Endothelial cell of umbilical vein (primary cell): ENCODE results near the gene FHIT. TPM values are rescaled to one million over a fixed set of nuclear protein-coding genes. Genes with fewer than 3 reads are reported as not detected.

Source experiments
- BruUV-seq: library from RNA; stranded (reverse); fragments of 400-500 nt; replicated peaks from 2 replicates; lab custom pipeline; 2021; lab: Mats Ljungman, UMichigan
- CTCF ChIA-PET: fragments of 300-600, 350-600 bp; sonication (Branson Sonifier 250); formaldehyde crosslinking; loops from one replicate; lab custom pipeline; 2021; ENCODE audit warnings: antibody characterized with exemption, inconsistent platforms; lab: Charles Lee
- POLR2A ChIA-PET: fragments of 300-600, 350-600 bp; sonication (Branson Sonifier 250); formaldehyde crosslinking; loops from one replicate; lab custom pipeline; 2021; ENCODE audit warnings: antibody characterized with exemption, inconsistent platforms; lab: Charles Lee
- DNase-seq: peaks from one replicate; pipeline ENCODE4 v3.0.0-alpha.2; 2011; ENCODE audit warnings: low read depth, low spot score
- FAIRE-seq: peaks from 2 replicates; lab custom pipeline; 2011; peaks lifted over from hg19 to GRCh38; lab: Jason Lieb, UNC
- H2AFZ ChIP-seq: 2 replicates; pipeline ENCODE4 v1.6.0; 2012; ENCODE audit warnings: low read depth, low read length, control low read depth, inconsistent platforms
- H3K27ac ChIP-seq: 2 replicates; pipeline ENCODE4 v1.5.1; 2011; ENCODE audit warnings: low read depth, mild to moderate bottlenecking, control low read depth, low read length, moderate library complexity; ENCODE audit not compliant: insufficient read depth
- H3K27me3 ChIP-seq, 2 experiments: 2 replicates each; pipeline versions ENCODE4 v1.6.0 to v1.6.1; 2011; ENCODE audit warnings: low read length in 2 of 2, mixed read lengths in 1 of 2; ENCODE audit not compliant: control insufficient read depth in 2 of 2, insufficient read depth in 2 of 2
- H3K36me3 ChIP-seq, 2 experiments: 2 replicates in 1 of 2; 3 replicates in 1 of 2; pipeline ENCODE4 v1.5.1; 2011; ENCODE audit warnings: low read length in 2 of 2, mild to moderate bottlenecking in 1 of 2, moderate library complexity in 1 of 2; ENCODE audit not compliant: control insufficient read depth in 2 of 2, insufficient read depth in 2 of 2; ENCODE audit errors: extremely low read depth in 1 of 2
- H3K4me1 ChIP-seq: 3 replicates; pipeline ENCODE4 v1.5.1; 2011; ENCODE audit warnings: mild to moderate bottlenecking, low read length; ENCODE audit not compliant: control insufficient read depth, insufficient read depth; ENCODE audit errors: extremely low read depth
- H3K4me2 ChIP-seq: 2 replicates; pipeline ENCODE4 v1.6.1; 2011; ENCODE audit warnings: low read length, control low read depth, mixed read lengths; ENCODE audit not compliant: insufficient read depth
- H3K4me3 ChIP-seq, 3 experiments: fragments of 200-600 bp in 1 of 3; sonication (generic), shearing (Covaris generic) in 1 of 3; replicated peaks in 1 of 3; 2 replicates each; pipeline ENCODE4 v1.5.1; 2011 to 2016; ENCODE audit warnings: control low read depth in 3 of 3, low read length in 3 of 3, mild to moderate bottlenecking in 2 of 3, inconsistent platforms in 1 of 3, low read depth in 1 of 3, moderate library complexity in 1 of 3; ENCODE audit not compliant: insufficient read depth in 1 of 3
- H3K79me2 ChIP-seq: 2 replicates; pipeline ENCODE4 v1.6.0; 2012; ENCODE audit warnings: low read length, inconsistent platforms; ENCODE audit not compliant: control insufficient read depth, insufficient read depth
- H3K9ac ChIP-seq: replicated peaks from 2 replicates; pipeline ENCODE3; 2011; ENCODE audit warnings: low read length, control low read depth; ENCODE audit not compliant: insufficient read depth; ENCODE audit errors: extremely low read depth
- H3K9me1 ChIP-seq: replicated peaks from 3 replicates; pipeline ENCODE4 v1.6.0; 2011; ENCODE audit warnings: mild to moderate bottlenecking, low read length; ENCODE audit not compliant: control insufficient read depth, insufficient read depth; ENCODE audit errors: extremely low read depth
- H3K9me3 ChIP-seq: replicated peaks from 2 replicates; pipeline ENCODE4 v1.5.1; 2012; ENCODE audit warnings: low read length, inconsistent platforms; ENCODE audit not compliant: control insufficient read depth, insufficient read depth
- H4K20me1 ChIP-seq: replicated peaks from 2 replicates; pipeline ENCODE3; 2011; ENCODE audit warnings: mild to moderate bottlenecking, low read length; ENCODE audit not compliant: control insufficient read depth, insufficient read depth; ENCODE audit errors: extremely low read depth
- CTCF ChIP-seq, 2 donors: IDR thresholded peaks; 1 replicate in 1 of 2; 2 replicates in 1 of 2; pipeline ENCODE4 v1.5.1; 2011; ENCODE audit warnings: low read length in 2 of 2, mild to moderate bottlenecking in 2 of 2, moderate library complexity in 2 of 2, control low read depth in 1 of 2, inconsistent platforms in 1 of 2, low read depth in 1 of 2; ENCODE audit not compliant: insufficient read depth in 1 of 2; ENCODE audit errors: extremely low read depth in 1 of 2
- EZH2 ChIP-seq: IDR thresholded peaks from 2 replicates; pipeline ENCODE4 v1.6.1; 2012; ENCODE audit warnings: borderline replicate concordance, low read depth, mild to moderate bottlenecking, moderate library complexity, low read length, inconsistent platforms; ENCODE audit not compliant: severe bottlenecking
- FOS ChIP-seq: IDR thresholded peaks from 2 replicates; pipeline ENCODE4 v1.6.1; 2011; ENCODE audit warnings: mild to moderate bottlenecking, low read length, moderate library complexity, borderline replicate concordance; ENCODE audit not compliant: insufficient read depth
- GATA2 ChIP-seq: IDR thresholded peaks from 2 replicates; pipeline ENCODE4 v1.7.0; 2011; ENCODE audit warnings: low read depth, mild to moderate bottlenecking, moderate library complexity, mixed read lengths, low read length; ENCODE audit not compliant: insufficient read length, insufficient read depth
- JUN ChIP-seq: IDR thresholded peaks from 2 replicates; pipeline ENCODE4 v1.6.1; 2011; ENCODE audit warnings: borderline replicate concordance, low read depth; ENCODE audit not compliant: insufficient read length, insufficient read depth
- MYC ChIP-seq: IDR thresholded peaks from one replicate; pipeline ENCODE4 v1.6.1; 2011; ENCODE audit warnings: mild to moderate bottlenecking, low read depth, low read length
- POLR2A ChIP-seq: IDR thresholded peaks from 2 replicates; pipeline ENCODE4 v1.6.1; 2012; ENCODE audit warnings: low read depth, mild to moderate bottlenecking, control low read depth, low read length
- POLR2AphosphoS5 ChIP-seq: IDR thresholded peaks from 2 replicates; pipeline ENCODE4 v1.6.1; 2012; ENCODE audit warnings: low read depth, mild to moderate bottlenecking, control low read depth, low read length, moderate library complexity; ENCODE audit not compliant: insufficient read depth
- dilution Hi-C: fragments of 300-500 bp; cut with MboI; formaldehyde crosslinking; loops from one replicate; pipeline ENCODE4 v1.15.0; 2019; ENCODE audit warnings: low sequenced_read_pairs; ENCODE audit not compliant: extremely low pct_ligation_motif_present
- intact Hi-C: fragments of 100-400 bp; cut with micrococcal nuclease; formaldehyde crosslinking; loops from one replicate; pipeline ENCODE4 v1.10.0; 2022
- polyA plus RNA-seq, 4 experiments: library from polyadenylated mRNA; depleted of rRNA in 3 of 4; stranded (reverse) in 3 of 4; unstranded in 1 of 4; fragments of >200 nt; gene quantifications; 2 replicates each; pipeline versions ENCODE4 v1.2.1 to v1.2.3, GENCODE V29; 2011 to 2012; ENCODE audit warnings: missing spikeins in 1 of 4
- total RNA-seq: library from RNA; stranded (reverse); gene quantifications from 2 replicates; pipeline ENCODE4 v1.2.3, GENCODE V29; 2021
- TF ChIP-seq, protein P1 (sequence below): IDR thresholded peaks from 2 replicates; pipeline ENCODE4 v1.6.1; 2011; ENCODE audit not compliant: insufficient read depth, insufficient read length

The FHIT gene
- total and polyA plus RNA-seq, 2 donors (not counting 3 experiments of a cell fraction or from before 2014, with no cell fraction given): 0.47 to 2.2 TPM

DNA sequence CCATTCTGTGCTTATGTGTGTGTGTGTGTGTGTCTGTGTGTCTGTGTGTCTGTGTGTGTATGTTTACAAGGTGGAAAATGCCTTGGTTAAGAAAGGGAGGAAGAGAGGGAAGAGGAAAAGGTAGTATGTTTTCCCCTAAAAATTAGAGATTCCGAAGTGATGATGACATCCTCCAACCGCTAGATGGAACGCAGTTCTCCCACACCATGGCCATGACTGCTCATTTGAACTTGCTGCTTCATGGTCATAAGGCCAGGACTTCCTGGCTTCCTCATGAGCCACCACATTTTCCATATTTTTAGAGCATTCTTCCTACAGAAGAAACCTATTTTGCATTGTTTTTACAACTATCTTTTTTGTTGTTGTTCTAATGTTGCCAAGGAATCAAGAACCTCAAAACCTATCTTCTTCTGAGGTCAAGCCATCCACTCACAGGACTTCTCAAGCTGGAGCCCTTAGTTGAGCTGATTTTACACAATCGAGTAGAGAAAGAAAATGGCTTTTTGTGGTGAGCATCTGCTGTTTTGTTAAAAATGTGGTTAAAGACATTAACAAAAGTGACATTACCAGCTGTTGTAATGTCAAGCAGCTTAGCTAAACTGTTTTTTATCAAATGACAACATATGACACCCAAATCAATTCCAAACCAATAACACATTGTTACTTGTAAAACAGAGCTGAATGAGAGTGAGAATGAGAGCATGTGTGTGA, 1091.0 kb downstream of the FHIT start:
- dilution Hi-C loops: no loop called here
- H3K4me1 ChIP-seq: no peaks in the 10 kb centered on the region
- H3K4me2 ChIP-seq: no peak overlapping the region
- H3K9me3 ChIP-seq: no peaks in the 10 kb centered on the region
- no peak overlapping the region for H3K9ac ChIP-seq
- no peak overlapping the region for H3K4me3 ChIP-seq
- no peaks in the 10 kb centered on the region for H3K36me3 ChIP-seq
- no peak overlapping the region for H3K27ac ChIP-seq
- H2AFZ ChIP-seq: no peak overlapping the region
- ChIA-PET POLR2A (no interaction called here), CTCF (no interaction called here)
- FAIRE-seq (no peak), DNase-seq (no peak)
- no peaks in the 10 kb centered on the region for H3K9me1 ChIP-seq
- H3K27me3 ChIP-seq: no peaks in the 10 kb centered on the region
- intact Hi-C loops: no loop called here
- no peaks in the 10 kb centered on the region for H3K79me2 ChIP-seq
- BruUV-seq: no TSS peak
- no peak for TF ChIP-seq CTCF (IDR thresholded peaks at IDR 0.05; ENCODE audit: extremely low read depth in 1 of 2, insufficient read depth in 1 of 2, low read depth in 1 of 2, low read length in 2 of 2)
- TF ChIP-seq POLR2A: no peak
- TF ChIP-seq POLR2AphosphoS5: no peak
- TF ChIP-seq FOS: no peak
- no peak for TF ChIP-seq GATA2
- no peak for TF ChIP-seq EZH2
- no peak for TF ChIP-seq MYC
- TF ChIP-seq JUN: no peak
- TF ChIP-seq, protein P1, sequence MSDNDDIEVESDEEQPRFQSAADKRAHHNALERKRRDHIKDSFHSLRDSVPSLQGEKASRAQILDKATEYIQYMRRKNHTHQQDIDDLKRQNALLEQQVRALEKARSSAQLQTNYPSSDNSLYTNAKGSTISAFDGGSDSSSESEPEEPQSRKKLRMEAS: no peak
- no peaks in the 10 kb centered on the region for H4K20me1 ChIP-seq
